Measurements from ENCODE around the gene MDM4.

GRCh38 chr1:204567071-204567470, 50.9 kb downstream of the MDM4 start:
- no peak for TF ChIP-seq CTCF (conservative IDR thresholded peaks at IDR 0.05 in 1 of 2, IDR thresholded peaks at IDR 0.05 in 1 of 2; ENCODE audit: extremely low read depth in 1 of 2, insufficient read depth in 1 of 2, low read depth in 1 of 2, low read length in 2 of 2)
- no peak for TF ChIP-seq EZH2 (IDR thresholded peaks at IDR 0.05; ENCODE audit: borderline replicate concordance, low read length)
